Thoracic aorta (tissue), 2 donors: ENCODE data around the gene DNAAF1. TPM values are rescaled to one million over a fixed set of nuclear protein-coding genes. Genes with fewer than 3 reads are reported as not detected.

Experiments used
- ATAC-seq: fragments of 150-250 bp; one replicate; pipeline ENCODE4 v1.8.0; 2017; ENCODE audit warnings: low read depth; ENCODE audit not compliant: insufficient number of reproducible peaks, low FRiP score
- DNase-seq: peaks from one replicate; pipeline ENCODE4 v3.0.0-alpha.2; 2020; ENCODE audit warnings: low spot score
- H3K27ac ChIP-seq, 2 donors: fragments of 200-600 bp; sonication (generic); 1 replicate in 1 of 2; 2 replicates in 1 of 2; pipeline ENCODE4 v1.5.1; 2016; ENCODE audit warnings: mild to moderate bottlenecking in 2 of 2, moderate library complexity in 2 of 2
- H3K27me3 ChIP-seq: fragments of 200-600 bp; sonication (generic); replicated peaks from 2 replicates; pipeline ENCODE4 v1.6.0; 2016; ENCODE audit warnings: mild to moderate bottlenecking; ENCODE audit not compliant: insufficient read depth
- H3K36me3 ChIP-seq: fragments of 200-600 bp; sonication (generic); one replicate; pipeline ENCODE4 v1.5.1; 2016
- H3K4me1 ChIP-seq, 2 donors: fragments of 200-600 bp; sonication (generic); 1 replicate in 1 of 2; 2 replicates in 1 of 2; pipeline versions ENCODE4 v1.5.1 to v1.6.0; 2016; ENCODE audit warnings: low read depth in 2 of 2, mild to moderate bottlenecking in 1 of 2; ENCODE audit not compliant: control insufficient read depth in 1 of 2
- H3K4me3 ChIP-seq: fragments of 200-600 bp; sonication (generic); 2 replicates; pipeline ENCODE4 v1.5.1; 2016; ENCODE audit warnings: mild to moderate bottlenecking
- H3K9me3 ChIP-seq: fragments of 200-600 bp; sonication (generic); 2 replicates; pipeline ENCODE4 v1.5.1; 2016
- total RNA-seq, 2 donors: library from RNA; depleted of rRNA; stranded (reverse); fragments of >200 nt; gene quantifications; one replicate each; pipeline versions ENCODE4 v1.1.0 to v1.2.3, GENCODE V29; 2016
- TF ChIP-seq, protein P1 (sequence below): fragments of 200-600 bp; sonication (generic); IDR thresholded peaks from one replicate; pipeline ENCODE4 v1.5.1; 2019; ENCODE audit warnings: antibody characterized with exemption

The DNAAF1 gene
- total RNA-seq, 2 donors from 2014 or later = not detected

DNA sequence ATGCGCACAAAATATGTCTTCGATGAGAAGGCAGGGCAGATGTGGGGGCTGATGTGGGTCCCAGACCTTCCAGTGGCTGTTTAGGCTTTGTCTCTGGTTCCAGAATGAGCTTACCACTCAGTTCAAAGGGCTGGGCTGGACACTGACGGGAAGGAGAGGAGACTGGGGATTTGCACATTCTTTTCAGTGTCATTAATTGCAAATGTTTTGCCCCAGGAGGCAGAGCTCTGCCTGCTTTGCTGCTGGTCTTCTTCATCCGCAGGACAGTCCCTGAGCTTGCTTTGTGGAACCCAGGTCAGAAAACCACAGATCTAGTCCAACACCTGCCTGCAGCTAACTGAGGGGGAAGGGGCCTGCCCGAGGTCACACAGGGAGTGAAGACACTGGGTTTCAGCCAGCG is 73.8 kb downstream of the DNAAF1 start:
- no peaks in the 10 kb centered on the region for H3K36me3 ChIP-seq
- TF ChIP-seq, protein P1, sequence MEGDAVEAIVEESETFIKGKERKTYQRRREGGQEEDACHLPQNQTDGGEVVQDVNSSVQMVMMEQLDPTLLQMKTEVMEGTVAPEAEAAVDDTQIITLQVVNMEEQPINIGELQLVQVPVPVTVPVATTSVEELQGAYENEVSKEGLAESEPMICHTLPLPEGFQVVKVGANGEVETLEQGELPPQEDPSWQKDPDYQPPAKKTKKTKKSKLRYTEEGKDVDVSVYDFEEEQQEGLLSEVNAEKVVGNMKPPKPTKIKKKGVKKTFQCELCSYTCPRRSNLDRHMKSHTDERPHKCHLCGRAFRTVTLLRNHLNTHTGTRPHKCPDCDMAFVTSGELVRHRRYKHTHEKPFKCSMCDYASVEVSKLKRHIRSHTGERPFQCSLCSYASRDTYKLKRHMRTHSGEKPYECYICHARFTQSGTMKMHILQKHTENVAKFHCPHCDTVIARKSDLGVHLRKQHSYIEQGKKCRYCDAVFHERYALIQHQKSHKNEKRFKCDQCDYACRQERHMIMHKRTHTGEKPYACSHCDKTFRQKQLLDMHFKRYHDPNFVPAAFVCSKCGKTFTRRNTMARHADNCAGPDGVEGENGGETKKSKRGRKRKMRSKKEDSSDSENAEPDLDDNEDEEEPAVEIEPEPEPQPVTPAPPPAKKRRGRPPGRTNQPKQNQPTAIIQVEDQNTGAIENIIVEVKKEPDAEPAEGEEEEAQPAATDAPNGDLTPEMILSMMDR = no peak
- DNase-seq = no peak
- H3K27ac ChIP-seq = no peak overlapping the region
- no peaks in the 10 kb centered on the region for H3K9me3 ChIP-seq
- no peak overlapping the region for H3K4me3 ChIP-seq
- H3K4me1 ChIP-seq = peaks cover 0 to 5% of the 10 kb centered on the region in 2 donors
- ATAC-seq = no peak
- no peaks in the 10 kb centered on the region for H3K27me3 ChIP-seq

DNA sequence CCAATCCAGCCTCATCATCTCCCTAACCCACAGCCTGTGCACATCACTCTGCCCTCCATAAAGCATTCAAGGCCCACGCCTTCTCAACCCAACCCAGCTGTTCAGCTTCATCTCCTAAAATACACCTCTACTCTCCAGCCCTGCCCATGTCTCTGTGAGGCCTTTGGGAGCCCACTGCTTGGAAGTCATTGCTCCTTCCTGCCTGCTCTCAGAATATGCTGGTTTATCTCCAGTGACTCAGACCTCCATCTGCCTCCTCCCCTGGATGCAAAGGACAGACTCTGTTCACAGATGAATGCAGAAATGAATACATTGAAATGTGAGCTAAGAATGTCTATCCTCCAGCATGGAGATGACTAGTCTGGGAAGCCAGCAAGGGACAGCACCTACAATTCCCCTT is 75.7 kb downstream of the DNAAF1 start:
- Histone ChIP-seq H3K27ac (no peak overlapping the region), H3K27me3 (no peaks in the 10 kb centered on the region), H3K4me3 (no peak overlapping the region), H3K36me3 (no peaks in the 10 kb centered on the region), H3K9me3 (no peaks in the 10 kb centered on the region), H3K4me1 (no peaks in the 10 kb centered on the region)
- TF ChIP-seq, protein P1 = no peak
- DNase-seq (no peak), ATAC-seq (no peak)

DNA sequence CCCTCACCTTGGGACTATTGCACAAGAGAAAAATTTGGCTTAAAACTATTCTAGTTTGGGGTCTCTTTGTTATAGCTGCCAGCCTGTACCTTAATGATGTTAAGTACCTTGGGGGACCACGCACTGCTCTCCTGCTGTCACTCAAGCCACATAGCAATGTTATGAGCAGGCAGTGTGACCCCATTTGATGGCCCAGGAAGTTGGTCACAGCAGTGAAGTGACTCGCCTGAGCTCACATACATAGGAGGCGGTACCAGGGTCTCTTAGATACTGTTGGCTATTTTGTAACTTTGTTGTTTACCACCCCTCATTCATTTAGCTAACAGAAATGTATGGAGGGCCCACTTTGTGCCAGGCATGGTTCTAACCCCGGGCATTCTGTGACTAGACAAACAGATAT is 78.3 kb downstream of the DNAAF1 start:
- Histone ChIP-seq H3K9me3 (no peaks in the 10 kb centered on the region), H3K27me3 (no peaks in the 10 kb centered on the region), H3K4me1 (peaks cover 8 to 12% of the 10 kb centered on the region in 2 donors), H3K4me3 (no peak overlapping the region), H3K36me3 (no peaks in the 10 kb centered on the region), H3K27ac (no peak overlapping the region)
- TF ChIP-seq, protein P1 = no peak
- no peak for ATAC-seq
- no peak for DNase-seq

DNA sequence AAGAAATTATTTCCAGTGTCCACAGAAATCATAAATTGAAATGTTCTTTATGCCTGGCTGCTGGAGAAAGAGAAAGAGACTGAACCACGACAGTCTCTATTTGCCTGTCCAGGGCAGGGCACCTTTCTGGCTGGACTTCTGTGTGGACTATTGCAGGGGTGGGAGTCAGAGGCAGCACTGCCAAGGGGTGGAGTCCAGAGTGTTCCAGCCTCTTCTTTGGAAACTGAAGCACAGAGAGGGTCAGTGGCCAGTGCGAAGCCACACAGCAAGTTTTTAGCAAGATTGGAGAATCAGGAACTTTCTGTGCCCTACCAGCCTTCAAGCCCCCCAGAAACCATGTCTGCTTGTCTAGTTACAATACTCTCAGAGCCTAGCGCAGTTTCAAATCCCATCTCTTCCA is 79.4 kb downstream of the DNAAF1 start:
- Histone ChIP-seq H3K27ac (no peak overlapping the region), H3K36me3 (no peaks in the 10 kb centered on the region), H3K4me3 (no peak overlapping the region), H3K27me3 (no peaks in the 10 kb centered on the region), H3K9me3 (no peaks in the 10 kb centered on the region), H3K4me1 (peaks cover 12 to 18% of the 10 kb centered on the region in 2 donors)
- TF ChIP-seq, protein P1 = no peak
- ATAC-seq (no peak), DNase-seq (no peak)

DNA sequence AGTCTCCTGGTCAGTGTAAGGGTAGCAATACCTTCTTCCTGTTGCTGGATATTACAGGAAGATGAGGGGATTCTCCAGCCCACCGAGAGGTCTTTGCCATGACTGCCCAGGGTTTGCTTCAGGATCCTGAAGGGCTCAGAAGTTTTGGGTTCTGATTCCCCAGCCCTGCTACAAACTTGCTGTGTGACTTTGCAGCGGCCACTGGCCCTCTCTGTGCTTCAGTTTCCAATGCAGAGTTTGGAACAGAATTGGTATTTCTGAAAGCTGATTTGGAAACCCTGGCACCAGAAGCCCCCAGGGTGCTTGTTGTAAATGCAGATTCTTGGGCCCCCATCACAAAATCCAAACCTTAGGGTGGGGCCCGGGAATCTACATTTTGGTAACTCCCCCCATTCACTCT is 80.0 kb downstream of the DNAAF1 start:
- Histone ChIP-seq H3K9me3 (no peaks in the 10 kb centered on the region), H3K4me3 (no peak overlapping the region), H3K4me1 (peaks cover 12 to 18% of the 10 kb centered on the region in 2 donors), H3K36me3 (no peaks in the 10 kb centered on the region), H3K27ac (no peak overlapping the region), H3K27me3 (no peaks in the 10 kb centered on the region)
- DNase-seq = no peak
- TF ChIP-seq, protein P1 = no peak
- no peak for ATAC-seq
